Measurements from ENCODE around the gene ABHD12B.
"Not testable (repeated sequence)": the region's sequence is repeated elsewhere in the genome, so short reads cannot be mapped to it uniquely, and the experiment has no call there.

The ABHD12B gene

DNA sequence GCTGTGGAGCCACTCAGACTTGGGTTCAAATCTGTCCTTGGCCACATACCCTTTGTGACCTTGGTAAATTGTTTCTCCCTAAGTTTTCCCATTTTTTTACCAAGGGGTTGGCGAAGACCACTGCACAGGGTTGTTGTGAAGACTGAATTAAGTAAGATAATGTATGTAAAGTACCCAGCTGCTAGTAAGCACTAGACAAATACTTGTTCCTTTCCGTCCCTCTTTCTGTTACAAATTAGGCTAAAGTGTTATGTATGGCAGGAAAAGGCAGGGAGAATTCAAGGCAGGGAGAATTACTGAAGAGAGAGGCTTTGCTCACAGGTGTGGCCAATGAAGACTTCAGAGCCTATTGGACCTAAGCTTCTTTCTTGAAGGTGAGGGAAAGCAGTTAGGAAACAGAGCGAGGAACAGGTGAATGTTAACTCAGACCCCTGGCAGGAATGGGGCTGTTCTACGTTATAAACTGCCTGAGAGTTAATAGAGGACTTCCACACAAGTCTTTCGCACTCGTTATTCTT lies 25.9 kb downstream of the ABHD12B start:
- H3K9ac ChIP-seq (ENCODE audit: insufficient read length, low read depth): no peak overlapping the region
- no peak for TF ChIP-seq YY1 (IDR thresholded peaks at IDR 0.05; ENCODE audit: insufficient read depth, insufficient read length)
- TF ChIP-seq ZNF274 (IDR thresholded peaks at IDR 0.05; ENCODE audit: low read depth, low read length): no peak
- no peak for TF ChIP-seq SUZ12 (IDR thresholded peaks at IDR 0.05; ENCODE audit: extremely low read depth, insufficient read depth, insufficient read length)
- H3K4me3 ChIP-seq (ENCODE audit: insufficient read length, low read depth): no peak overlapping the region

DNA sequence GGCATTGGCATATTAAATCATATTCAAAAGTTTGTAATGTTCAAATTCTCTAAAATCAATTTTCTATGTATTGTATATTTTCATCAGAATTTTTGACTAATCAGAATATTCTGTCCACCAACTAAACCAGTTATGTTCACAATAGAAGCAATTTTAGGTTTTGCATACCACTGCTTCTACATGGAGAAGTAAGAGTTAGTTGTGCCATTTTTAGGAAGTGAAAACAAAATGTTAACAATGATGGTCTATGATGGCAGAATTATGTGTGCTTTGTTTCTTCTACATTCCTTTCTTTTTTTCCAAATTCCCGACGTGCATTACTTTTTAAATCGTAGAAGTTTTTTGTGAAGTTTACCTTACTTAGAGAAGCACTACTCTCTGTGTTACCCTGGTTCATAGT lies 29.5 kb downstream of the ABHD12B start:
- H3K4me3 ChIP-seq (ENCODE audit: insufficient read length, low read depth): no peak overlapping the region
- H3K4me1 ChIP-seq (ENCODE audit: insufficient read depth, insufficient read length): peaks cover 2% of the 10 kb centered on the region
- H3K27me3 ChIP-seq (ENCODE audit: insufficient read depth, insufficient read length): no peaks in the 10 kb centered on the region
- H3K9me3 ChIP-seq (ENCODE audit: insufficient read depth, low read length): 0 out of 2 replicates have a peak, but pooled peaks cover 10% of the 10 kb centered on the region
- TF ChIP-seq YY1 (IDR thresholded peaks at IDR 0.05; ENCODE audit: insufficient read depth, insufficient read length) (no peak), ZNF274 (IDR thresholded peaks at IDR 0.05; ENCODE audit: low read depth, low read length) (no peak), SUZ12 (IDR thresholded peaks at IDR 0.05; ENCODE audit: extremely low read depth, insufficient read depth, insufficient read length) (no peak)
- no peak overlapping the region for H3K9ac ChIP-seq (ENCODE audit: insufficient read length, low read depth)
- DNase-seq (ENCODE audit: low read depth, low spot score): no peak
- H3K36me3 ChIP-seq (ENCODE audit: insufficient read depth, insufficient read length, low read length): peaks cover 33% of the 10 kb centered on the region

More for the DNA sequence above, 25.9 kb downstream of the ABHD12B start:
- H3K4me1 ChIP-seq (ENCODE audit: insufficient read depth, insufficient read length): peaks cover 2% of the 10 kb centered on the region
- DNase-seq (ENCODE audit: low read depth, low spot score): peak; percentile 32
- H3K36me3 ChIP-seq (ENCODE audit: insufficient read depth, insufficient read length, low read length): peaks cover 14% of the 10 kb centered on the region
- no peaks in the 10 kb centered on the region for H3K9me3 ChIP-seq (ENCODE audit: insufficient read depth, low read length)
- no peaks in the 10 kb centered on the region for H3K27me3 ChIP-seq (ENCODE audit: insufficient read depth, insufficient read length)

GRCh38 chr14:50904719-50905118 lies 32.9 kb downstream of the ABHD12B start:
- peaks cover 56% of the 10 kb centered on the region for H3K36me3 ChIP-seq (ENCODE audit: insufficient read depth, insufficient read length, low read length)
- TF ChIP-seq YY1 (IDR thresholded peaks at IDR 0.05; ENCODE audit: insufficient read depth, insufficient read length): no peak
- no peak for TF ChIP-seq SUZ12 (IDR thresholded peaks at IDR 0.05; ENCODE audit: extremely low read depth, insufficient read depth, insufficient read length)
- no peak for TF ChIP-seq ZNF274 (IDR thresholded peaks at IDR 0.05; ENCODE audit: low read depth, low read length)
- DNase-seq (ENCODE audit: low read depth, low spot score): no peak
- no peaks in the 10 kb centered on the region for H3K27me3 ChIP-seq (ENCODE audit: insufficient read depth, insufficient read length)
- peaks cover 13% of the 10 kb centered on the region; the same call in 1 of the 2 replicates for H3K9me3 ChIP-seq (ENCODE audit: insufficient read depth, low read length)
- peaks cover 2% of the 10 kb centered on the region for H3K4me1 ChIP-seq (ENCODE audit: insufficient read depth, insufficient read length)
- no peak overlapping the region for H3K4me3 ChIP-seq (ENCODE audit: insufficient read length, low read depth)
- no peak overlapping the region for H3K9ac ChIP-seq (ENCODE audit: insufficient read length, low read depth)

DNA sequence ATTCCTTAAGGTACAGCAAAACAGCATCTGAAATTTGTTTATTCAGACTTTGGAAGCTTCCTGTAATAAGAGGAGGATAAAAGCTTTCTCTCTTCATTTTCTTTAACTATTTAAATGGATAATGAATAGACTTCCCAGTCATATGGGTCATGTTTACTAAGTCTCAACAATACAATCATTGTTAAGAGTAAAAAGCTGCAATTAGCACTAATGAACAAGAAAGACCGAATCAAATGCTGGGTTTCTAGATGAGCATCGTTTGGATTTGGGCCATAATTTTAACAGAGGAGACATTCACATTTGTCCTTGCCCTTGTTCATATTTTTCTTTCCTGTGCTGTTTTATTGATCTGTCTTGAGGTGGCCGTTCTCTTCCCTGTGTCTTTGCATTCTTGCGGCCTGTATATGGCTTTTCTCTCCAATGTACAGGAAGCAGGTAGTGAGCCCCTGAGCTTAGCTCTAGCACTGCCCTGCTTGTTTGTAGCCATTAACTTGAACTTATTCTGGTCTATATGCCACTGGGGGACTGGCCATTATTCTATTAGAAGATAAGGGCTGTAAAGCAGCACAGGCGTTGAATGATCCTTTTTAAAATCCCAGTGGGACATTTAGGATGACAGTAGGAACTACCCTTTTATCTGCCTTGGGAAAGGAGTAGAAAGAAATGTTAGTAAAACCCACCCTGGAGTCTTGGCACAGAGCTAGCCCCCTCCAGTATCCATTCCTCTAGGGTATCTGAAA lies 34.6 kb downstream of the ABHD12B start:
- TF ChIP-seq SUZ12 (IDR thresholded peaks at IDR 0.05; ENCODE audit: extremely low read depth, insufficient read depth, insufficient read length) (no peak), YY1 (IDR thresholded peaks at IDR 0.05; ENCODE audit: insufficient read depth, insufficient read length) (no peak), ZNF274 (IDR thresholded peaks at IDR 0.05; ENCODE audit: low read depth, low read length) (no peak)
- no peak for DNase-seq (ENCODE audit: low read depth, low spot score)
- no peak overlapping the region for H3K9ac ChIP-seq (ENCODE audit: insufficient read length, low read depth)
- peaks cover under 1% of the 10 kb centered on the region for H3K27me3 ChIP-seq (ENCODE audit: insufficient read depth, insufficient read length)
- peaks cover 67% of the 10 kb centered on the region for H3K36me3 ChIP-seq (ENCODE audit: insufficient read depth, insufficient read length, low read length)
- H3K4me1 ChIP-seq (ENCODE audit: insufficient read depth, insufficient read length): peaks cover 9% of the 10 kb centered on the region
- peaks cover 17% of the 10 kb centered on the region; the same call in 1 of the 2 replicates for H3K9me3 ChIP-seq (ENCODE audit: insufficient read depth, low read length)
- H3K4me3 ChIP-seq (ENCODE audit: insufficient read length, low read depth): no peak overlapping the region

DNA sequence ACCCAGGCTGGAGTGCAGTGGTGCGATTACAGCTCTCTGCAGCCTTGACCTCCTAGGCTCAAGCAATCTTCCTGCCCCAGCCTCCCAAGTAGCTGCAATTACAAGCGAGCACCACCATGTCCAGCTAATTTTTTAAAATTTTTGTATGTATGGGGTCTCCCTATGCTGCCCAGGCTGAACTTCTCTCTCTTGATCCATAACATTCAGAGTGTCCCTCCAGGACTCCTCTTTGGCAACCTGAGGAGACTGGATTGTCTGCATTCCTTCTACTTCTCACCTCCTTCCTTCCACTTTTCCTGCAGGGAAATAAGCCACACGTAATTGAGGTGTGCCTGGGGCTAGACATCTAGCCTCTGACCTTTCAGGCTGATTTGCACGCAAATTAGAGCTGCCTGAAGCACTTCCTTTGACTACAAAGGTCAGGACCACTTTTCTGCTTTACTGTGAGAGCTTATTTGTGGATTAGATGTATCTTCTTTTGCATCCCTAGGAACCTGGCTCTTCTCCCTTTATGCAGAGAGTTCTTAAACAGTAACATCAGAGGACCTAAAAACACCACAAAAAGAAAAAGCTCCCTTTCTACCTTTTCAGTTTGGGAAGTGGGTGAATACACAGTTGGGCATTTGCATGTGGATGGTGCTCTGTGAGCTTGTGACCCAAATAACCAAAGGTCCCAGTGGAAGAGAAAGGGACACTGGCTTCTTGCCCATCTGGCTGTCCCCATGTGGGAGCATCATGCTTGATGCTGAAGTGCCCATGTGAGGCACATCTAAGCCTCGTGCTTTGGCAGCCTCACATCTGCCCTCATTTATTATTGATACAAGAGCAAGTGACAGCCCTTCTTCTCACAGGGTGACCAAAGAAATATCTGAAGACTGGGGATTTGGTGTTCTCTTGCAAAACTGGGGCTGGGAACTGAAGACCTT lies 38.9 kb downstream of the ABHD12B start:
- peaks cover 13% of the 10 kb centered on the region for H3K4me1 ChIP-seq (ENCODE audit: insufficient read depth, insufficient read length)
- H3K36me3 ChIP-seq (ENCODE audit: insufficient read depth, insufficient read length, low read length): peaks cover 63% of the 10 kb centered on the region
- no peak for TF ChIP-seq ZNF274 (IDR thresholded peaks at IDR 0.05; ENCODE audit: low read depth, low read length)
- no peak for TF ChIP-seq SUZ12 (IDR thresholded peaks at IDR 0.05; ENCODE audit: extremely low read depth, insufficient read depth, insufficient read length)
- no peak for TF ChIP-seq YY1 (IDR thresholded peaks at IDR 0.05; ENCODE audit: insufficient read depth, insufficient read length)
- H3K27me3 ChIP-seq (ENCODE audit: insufficient read depth, insufficient read length): peaks cover 7% of the 10 kb centered on the region
- no peak overlapping the region for H3K4me3 ChIP-seq (ENCODE audit: insufficient read length, low read depth)
- peaks cover 7% of the 10 kb centered on the region; the same call in 1 of the 2 replicates for H3K9me3 ChIP-seq (ENCODE audit: insufficient read depth, low read length)
- peak; percentile 28 for DNase-seq (ENCODE audit: low read depth, low spot score)
- H3K9ac ChIP-seq (ENCODE audit: insufficient read length, low read depth): no peak overlapping the region

DNA sequence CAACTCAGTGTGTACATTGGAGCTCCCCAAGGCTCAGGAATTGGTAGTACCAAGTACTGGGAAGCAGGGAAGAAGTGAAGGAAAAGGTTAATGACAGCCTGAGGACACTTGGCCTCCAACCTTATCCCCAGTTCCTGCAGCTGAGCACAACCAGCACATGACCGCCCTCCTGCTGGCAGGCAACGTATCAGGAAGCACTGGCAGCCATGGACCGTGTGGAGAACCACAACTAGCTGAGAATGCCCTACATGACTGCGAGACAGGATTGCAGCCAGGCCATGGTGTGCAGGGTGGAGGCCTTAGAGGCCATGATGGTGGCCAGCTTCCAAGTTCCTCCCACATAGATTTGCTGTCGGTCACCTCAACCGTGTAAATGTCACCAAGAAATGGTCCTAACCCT lies 45.6 kb downstream of the ABHD12B start:
- peaks cover 33% of the 10 kb centered on the region for H3K36me3 ChIP-seq (ENCODE audit: insufficient read depth, insufficient read length, low read length)
- no peak for DNase-seq (ENCODE audit: low read depth, low spot score)
- TF ChIP-seq ZNF274 (IDR thresholded peaks at IDR 0.05; ENCODE audit: low read depth, low read length) (no peak), YY1 (IDR thresholded peaks at IDR 0.05; ENCODE audit: insufficient read depth, insufficient read length) (no peak), SUZ12 (IDR thresholded peaks at IDR 0.05; ENCODE audit: extremely low read depth, insufficient read depth, insufficient read length) (no peak)

DNA sequence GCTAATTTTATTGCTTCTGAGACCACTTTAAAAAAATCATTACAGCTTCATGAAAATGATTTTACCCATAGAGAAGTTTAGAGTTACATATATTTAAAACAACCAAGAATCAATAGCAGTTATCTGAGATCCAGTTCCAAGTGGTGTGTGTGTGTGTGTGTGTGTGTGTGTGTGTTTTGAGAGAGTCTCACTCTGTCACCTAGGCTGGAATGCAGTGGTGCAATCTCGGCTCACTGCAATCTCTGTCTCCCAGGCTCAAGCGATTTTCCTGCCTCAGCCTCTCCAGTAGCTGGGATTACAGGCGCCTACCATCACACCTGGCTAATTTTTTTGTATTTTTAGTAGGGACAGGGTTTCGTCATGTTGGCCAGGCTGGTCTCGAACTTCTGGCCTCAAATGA lies 47.7 kb downstream of the ABHD12B start:
- not testable (repeated sequence) for H3K4me1 ChIP-seq (ENCODE audit: insufficient read depth, insufficient read length); H3K4me3 ChIP-seq (ENCODE audit: insufficient read length, low read depth); DNase-seq (ENCODE audit: low read depth, low spot score); H3K9ac ChIP-seq (ENCODE audit: insufficient read length, low read depth); H3K9me3 ChIP-seq (ENCODE audit: insufficient read depth, low read length); H3K27me3 ChIP-seq (ENCODE audit: insufficient read depth, insufficient read length)
- peaks cover 40% of the 10 kb centered on the region for H3K36me3 ChIP-seq (ENCODE audit: insufficient read depth, insufficient read length, low read length)

More for the DNA sequence above, 45.6 kb downstream of the ABHD12B start:
- Histone ChIP-seq H3K4me1 (ENCODE audit: insufficient read depth, insufficient read length) (no peaks in the 10 kb centered on the region), H3K4me3 (ENCODE audit: insufficient read length, low read depth) (no peak overlapping the region), H3K9ac (ENCODE audit: insufficient read length, low read depth) (no peak overlapping the region), H3K27me3 (ENCODE audit: insufficient read depth, insufficient read length) (no peaks in the 10 kb centered on the region), H3K9me3 (ENCODE audit: insufficient read depth, low read length) (no peaks in the 10 kb centered on the region)

Data from NT2/D1 (cell line).